ENCODE results near the gene ROBO1. TPM values are rescaled to one million over a fixed set of nuclear protein-coding genes. Genes with fewer than 3 reads are reported as not detected.

ROBO1 gene
- total and polyA plus RNA-seq, 2 of the 13 experiments (the other 11 are each of a cell fraction or from before 2014, with no cell fraction given), result 52.2 to 71.0 TPM

DNA sequence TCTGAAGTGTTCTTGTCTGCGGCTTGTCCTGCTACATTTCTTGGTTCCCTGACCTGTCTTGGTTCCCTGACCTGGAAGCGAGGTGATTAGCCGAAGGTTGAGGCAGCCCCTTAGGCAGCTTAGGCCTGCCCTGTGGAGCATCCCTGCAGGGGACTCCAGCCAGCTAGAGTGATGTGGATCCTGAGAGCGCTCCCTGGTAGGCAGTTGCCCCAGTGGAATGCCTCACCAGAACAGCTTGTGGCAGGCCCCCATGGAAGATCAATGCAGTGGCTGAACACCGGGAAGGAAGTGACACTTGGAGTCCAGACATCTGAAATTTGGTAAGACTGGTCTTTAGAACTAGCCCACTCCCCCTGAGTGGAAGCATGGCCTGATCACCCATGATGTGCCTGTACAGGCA is 5.5 kb upstream of the ROBO1 start (continued):
- TF ChIP-seq KLF13 (CRISPR knock-in tag; IDR thresholded peaks at IDR 0.05) (no peak), NR2C2 (CRISPR knock-in tag; IDR thresholded peaks at IDR 0.05; ENCODE audit: borderline replicate concordance) (no peak), RAD51 (IDR thresholded peaks at IDR 0.05; ENCODE audit: borderline replicate concordance) (no peak)
- TF ChIP-seq, protein P1, sequence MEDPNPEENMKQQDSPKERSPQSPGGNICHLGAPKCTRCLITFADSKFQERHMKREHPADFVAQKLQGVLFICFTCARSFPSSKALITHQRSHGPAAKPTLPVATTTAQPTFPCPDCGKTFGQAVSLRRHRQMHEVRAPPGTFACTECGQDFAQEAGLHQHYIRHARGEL (CRISPR knock-in tag; IDR thresholded peaks at IDR 0.05), result no peak

DNA sequence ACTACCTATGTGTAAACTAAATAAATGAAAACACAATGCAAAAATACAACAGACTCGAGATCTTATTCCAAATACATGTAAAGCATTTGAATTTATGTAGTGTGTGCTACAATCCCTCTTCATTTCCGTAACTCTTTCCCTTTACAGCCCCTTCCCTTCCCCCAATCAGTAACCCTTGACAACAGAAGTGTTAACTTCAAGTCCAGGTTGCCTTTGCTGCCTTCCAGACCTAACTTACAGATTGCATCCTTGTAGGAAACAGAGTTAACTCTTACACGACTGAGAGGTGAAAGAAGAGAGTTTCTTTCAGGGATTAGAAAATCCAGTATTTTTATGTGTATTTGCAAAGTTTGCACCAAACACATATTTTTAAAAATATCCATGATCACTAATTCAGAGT is 1.4 kb upstream of the ROBO1 start:
- no peaks in the 10 kb centered on the region for H3K9me3 ChIP-seq (ENCODE audit: low read length)
- BruUV-seq (replicated peaks), result no TSS peak
- ChIA-PET CTCF (ENCODE audit: low intra/inter-chr PET ratio, low total read pairs) (no interaction called here), POLR2A (no interaction called here)
- no peaks in the 10 kb centered on the region for H3K4me1 ChIP-seq (ENCODE audit: insufficient read depth, low read length)
- DNase-seq (ENCODE audit: low spot score) (no peak), ATAC-seq (no peak), FAIRE-seq (no peak)
- H3K27me3 ChIP-seq (ENCODE audit: control insufficient read depth in 1 of 2, insufficient read depth in 2 of 2, low read length in 2 of 2), result peaks cover 0 to 24% of the 10 kb centered on the region in 2 experiments; a peak in 3 of 5 replicates
- no peaks in the 10 kb centered on the region for H3K79me2 ChIP-seq (ENCODE audit: insufficient read depth, low read length)
- H3K27ac ChIP-seq (ENCODE audit: extremely low read length, insufficient read depth, low read length), result no peak overlapping the region
- intact Hi-C loops (cut with micrococcal nuclease; ENCODE audit: unreplicated experiment), result no loop called here
- no peaks in the 10 kb centered on the region for H4K20me1 ChIP-seq (ENCODE audit: insufficient read depth, low read length)
- H2AFZ ChIP-seq (ENCODE audit: low read length), result no peak overlapping the region
- 8% methylated on average over 3 of the region's 3 CpGs for WGBS (ENCODE audit: low lambda C conversion rate)
- H3K9ac ChIP-seq (ENCODE audit: insufficient read depth, low read depth, low read length), result no peak overlapping the region
- H3K4me3 ChIP-seq (replicated peaks in 1 of 3; ENCODE audit: insufficient read depth in 1 of 3, low read depth in 2 of 3, low read length in 3 of 3), result no peak overlapping the region
- no peak overlapping the region for H3K4me2 ChIP-seq (ENCODE audit: low read depth, low read length)
- H3K36me3 ChIP-seq (replicated peaks in 1 of 2; ENCODE audit: control insufficient read depth in 1 of 2, insufficient read depth in 2 of 2, low read length in 2 of 2), result no peaks in the 10 kb centered on the region
- in situ Hi-C loops (cut with HindIII; ENCODE audit: extremely low pct_ligation_motif_present, low pct_unique_long_range_greater_than_20kb), result no loop called here
- TF ChIP-seq, protein P2, sequence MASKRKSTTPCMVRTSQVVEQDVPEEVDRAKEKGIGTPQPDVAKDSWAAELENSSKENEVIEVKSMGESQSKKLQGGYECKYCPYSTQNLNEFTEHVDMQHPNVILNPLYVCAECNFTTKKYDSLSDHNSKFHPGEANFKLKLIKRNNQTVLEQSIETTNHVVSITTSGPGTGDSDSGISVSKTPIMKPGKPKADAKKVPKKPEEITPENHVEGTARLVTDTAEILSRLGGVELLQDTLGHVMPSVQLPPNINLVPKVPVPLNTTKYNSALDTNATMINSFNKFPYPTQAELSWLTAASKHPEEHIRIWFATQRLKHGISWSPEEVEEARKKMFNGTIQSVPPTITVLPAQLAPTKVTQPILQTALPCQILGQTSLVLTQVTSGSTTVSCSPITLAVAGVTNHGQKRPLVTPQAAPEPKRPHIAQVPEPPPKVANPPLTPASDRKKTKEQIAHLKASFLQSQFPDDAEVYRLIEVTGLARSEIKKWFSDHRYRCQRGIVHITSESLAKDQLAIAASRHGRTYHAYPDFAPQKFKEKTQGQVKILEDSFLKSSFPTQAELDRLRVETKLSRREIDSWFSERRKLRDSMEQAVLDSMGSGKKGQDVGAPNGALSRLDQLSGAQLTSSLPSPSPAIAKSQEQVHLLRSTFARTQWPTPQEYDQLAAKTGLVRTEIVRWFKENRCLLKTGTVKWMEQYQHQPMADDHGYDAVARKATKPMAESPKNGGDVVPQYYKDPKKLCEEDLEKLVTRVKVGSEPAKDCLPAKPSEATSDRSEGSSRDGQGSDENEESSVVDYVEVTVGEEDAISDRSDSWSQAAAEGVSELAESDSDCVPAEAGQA (IDR thresholded peaks at IDR 0.05; ENCODE audit: low read depth), result no peak
- TF ChIP-seq, protein P2 (CRISPR knock-in tag; IDR thresholded peaks at IDR 0.05; ENCODE audit: borderline replicate concordance), result no peak
- TF ChIP-seq KLF9 (CRISPR knock-in tag; IDR thresholded peaks at IDR 0.05; ENCODE audit: low read depth) (no peak), NR1H2 (CRISPR knock-in tag; IDR thresholded peaks at IDR 0.05; ENCODE audit: borderline replicate concordance, low read depth) (no peak), ZNF543 (CRISPR knock-in tag; IDR thresholded peaks at IDR 0.05) (no peak), CHCHD3 (CRISPR knock-in tag; IDR thresholded peaks at IDR 0.05) (no peak)
- TF ChIP-seq, protein P3, sequence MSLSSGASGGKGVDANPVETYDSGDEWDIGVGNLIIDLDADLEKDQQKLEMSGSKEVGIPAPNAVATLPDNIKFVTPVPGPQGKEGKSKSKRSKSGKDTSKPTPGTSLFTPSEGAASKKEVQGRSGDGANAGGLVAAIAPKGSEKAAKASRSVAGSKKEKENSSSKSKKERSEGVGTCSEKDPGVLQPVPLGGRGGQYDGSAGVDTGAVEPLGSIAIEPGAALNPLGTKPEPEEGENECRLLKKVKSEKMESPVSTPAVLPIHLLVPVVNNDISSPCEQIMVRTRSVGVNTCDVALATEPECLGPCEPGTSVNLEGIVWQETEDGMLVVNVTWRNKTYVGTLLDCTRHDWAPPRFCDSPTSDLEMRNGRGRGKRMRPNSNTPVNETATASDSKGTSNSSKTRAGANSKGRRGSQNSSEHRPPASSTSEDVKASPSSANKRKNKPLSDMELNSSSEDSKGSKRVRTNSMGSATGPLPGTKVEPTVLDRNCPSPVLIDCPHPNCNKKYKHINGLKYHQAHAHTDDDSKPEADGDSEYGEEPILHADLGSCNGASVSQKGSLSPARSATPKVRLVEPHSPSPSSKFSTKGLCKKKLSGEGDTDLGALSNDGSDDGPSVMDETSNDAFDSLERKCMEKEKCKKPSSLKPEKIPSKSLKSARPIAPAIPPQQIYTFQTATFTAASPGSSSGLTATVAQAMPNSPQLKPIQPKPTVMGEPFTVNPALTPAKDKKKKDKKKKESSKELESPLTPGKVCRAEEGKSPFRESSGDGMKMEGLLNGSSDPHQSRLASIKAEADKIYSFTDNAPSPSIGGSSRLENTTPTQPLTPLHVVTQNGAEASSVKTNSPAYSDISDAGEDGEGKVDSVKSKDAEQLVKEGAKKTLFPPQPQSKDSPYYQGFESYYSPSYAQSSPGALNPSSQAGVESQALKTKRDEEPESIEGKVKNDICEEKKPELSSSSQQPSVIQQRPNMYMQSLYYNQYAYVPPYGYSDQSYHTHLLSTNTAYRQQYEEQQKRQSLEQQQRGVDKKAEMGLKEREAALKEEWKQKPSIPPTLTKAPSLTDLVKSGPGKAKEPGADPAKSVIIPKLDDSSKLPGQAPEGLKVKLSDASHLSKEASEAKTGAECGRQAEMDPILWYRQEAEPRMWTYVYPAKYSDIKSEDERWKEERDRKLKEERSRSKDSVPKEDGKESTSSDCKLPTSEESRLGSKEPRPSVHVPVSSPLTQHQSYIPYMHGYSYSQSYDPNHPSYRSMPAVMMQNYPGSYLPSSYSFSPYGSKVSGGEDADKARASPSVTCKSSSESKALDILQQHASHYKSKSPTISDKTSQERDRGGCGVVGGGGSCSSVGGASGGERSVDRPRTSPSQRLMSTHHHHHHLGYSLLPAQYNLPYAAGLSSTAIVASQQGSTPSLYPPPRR (CRISPR knock-in tag; IDR thresholded peaks at IDR 0.05; ENCODE audit: borderline replicate concordance), result no peak
- TF ChIP-seq, protein P4, sequence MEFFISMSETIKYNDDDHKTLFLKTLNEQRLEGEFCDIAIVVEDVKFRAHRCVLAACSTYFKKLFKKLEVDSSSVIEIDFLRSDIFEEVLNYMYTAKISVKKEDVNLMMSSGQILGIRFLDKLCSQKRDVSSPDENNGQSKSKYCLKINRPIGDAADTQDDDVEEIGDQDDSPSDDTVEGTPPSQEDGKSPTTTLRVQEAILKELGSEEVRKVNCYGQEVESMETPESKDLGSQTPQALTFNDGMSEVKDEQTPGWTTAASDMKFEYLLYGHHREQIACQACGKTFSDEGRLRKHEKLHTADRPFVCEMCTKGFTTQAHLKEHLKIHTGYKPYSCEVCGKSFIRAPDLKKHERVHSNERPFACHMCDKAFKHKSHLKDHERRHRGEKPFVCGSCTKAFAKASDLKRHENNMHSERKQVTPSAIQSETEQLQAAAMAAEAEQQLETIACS (CRISPR knock-in tag; IDR thresholded peaks at IDR 0.05), result no peak
